GM19035 (cell line): ENCODE data around the gene PXK.
A peak's percentile ranks its signal among the peaks of the same experiment; 100 is the strongest.
"Not testable (repeated sequence)": the region's sequence is repeated elsewhere in the genome, so short reads cannot be mapped to it uniquely, and the experiment has no call there.

Source experiments
- ATAC-seq: cut with Tn5 transposase; IDR thresholded peaks from one replicate; pipeline ENCODE4 v1.9.1; 2021; ENCODE audit not compliant: unreplicated experiment

The PXK gene

DNA sequence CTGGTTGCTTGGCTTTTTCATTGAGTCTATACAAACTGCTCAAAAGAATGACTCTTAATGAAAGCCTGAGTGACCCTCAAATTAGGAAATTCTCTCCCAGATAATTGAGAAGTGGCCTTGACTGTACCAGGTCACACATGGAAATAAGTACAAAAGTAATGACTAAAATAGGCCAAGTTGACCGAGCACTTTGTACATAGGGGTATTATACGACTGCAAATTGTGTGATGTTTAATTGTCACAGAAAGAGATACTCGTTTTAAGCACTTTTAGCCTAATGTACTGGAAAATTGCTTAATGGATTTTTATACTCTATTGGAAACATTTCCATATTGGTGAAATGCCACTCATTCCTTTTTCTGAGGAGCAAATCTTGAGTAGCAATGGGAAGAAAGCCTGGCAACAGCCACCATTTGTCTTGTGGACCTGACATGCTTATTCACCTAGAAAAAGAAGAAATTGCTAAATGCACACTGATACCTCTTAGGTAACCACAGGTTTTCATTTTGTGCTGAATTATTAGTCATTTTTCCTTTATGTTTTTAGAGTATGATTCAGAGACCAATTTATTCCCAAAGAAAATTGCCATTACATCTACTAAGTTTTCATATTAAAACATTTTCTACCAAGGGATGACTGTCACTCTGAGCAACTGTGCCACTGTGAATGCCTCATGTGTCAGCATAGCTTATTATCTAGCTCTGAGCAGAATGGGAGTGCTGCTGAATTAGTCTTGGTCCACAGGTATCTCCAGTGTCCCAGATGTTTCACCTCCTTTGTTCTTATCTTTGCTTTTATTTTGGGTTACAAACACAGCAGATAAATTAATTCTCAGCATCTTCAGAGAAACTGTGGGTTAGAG is 8.9 kb upstream of the PXK start:
- ATAC-seq = no peak

GRCh38 chr3:58324391-58325390 is 8.0 kb upstream of the PXK start:
- ATAC-seq = no peak

- no peak for ATAC-seq
These were observed 7.1 kb upstream of the PXK start for GRCh38 chr3:58325525-58325992.

DNA sequence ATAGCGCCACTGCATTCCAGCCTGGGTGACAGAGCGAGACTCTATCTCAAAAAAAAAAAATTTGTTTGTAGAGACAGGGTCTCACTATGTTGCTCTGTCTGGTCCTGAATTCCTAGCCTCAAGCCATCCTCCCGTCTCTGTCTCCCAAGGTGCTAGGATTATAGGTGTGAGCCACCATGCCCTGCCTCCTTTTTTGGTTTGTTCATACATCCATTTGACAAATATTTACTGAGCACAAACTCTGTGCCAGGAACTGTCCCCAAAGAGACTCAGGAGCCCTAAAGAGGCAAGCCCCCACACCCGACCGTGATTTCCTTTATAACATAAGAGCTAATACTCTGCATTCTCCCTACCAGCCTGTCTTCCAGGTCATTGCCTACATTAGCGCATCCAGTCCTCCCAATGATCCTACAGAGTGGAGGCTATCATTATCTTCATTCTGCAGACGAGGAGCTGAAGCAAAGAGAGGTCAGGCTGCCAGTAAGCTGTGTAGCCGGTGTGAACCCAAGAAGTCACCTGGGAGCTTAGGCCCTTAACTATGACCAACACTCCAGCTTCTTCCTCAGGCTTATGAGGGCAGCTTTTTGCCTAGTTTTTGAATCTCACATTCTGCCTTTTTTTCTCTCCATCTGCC is 6.3 kb upstream of the PXK start:
- ATAC-seq = no peak

GRCh38 chr3:58329150-58329921 is 3.4 kb upstream of the PXK start:
- no peak for ATAC-seq

DNA sequence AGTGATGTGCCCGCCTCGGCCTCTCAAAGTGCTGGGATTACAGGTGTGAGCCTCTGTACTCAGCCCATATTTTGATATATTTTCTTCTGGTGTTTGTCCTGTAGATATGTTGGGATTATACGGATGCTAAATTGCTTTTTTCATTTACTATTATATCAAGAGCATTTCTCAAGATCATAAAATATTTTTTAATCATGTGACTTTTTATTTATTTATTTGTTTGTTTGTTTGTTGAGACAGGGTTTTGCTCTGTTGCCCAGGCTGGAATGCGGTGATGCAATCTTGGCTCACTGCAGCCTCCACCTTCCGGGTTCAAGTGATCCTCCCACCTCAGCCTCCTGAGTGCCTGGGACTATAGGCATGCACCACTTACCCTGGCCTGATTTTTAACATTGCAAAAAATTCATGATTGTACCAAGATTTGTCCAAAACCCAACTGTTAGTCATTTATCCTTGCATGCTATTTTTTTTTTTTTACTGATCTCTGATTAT is 2.7 kb upstream of the PXK start:
- no peak for ATAC-seq

- no peak for ATAC-seq
These were observed 1.0 kb upstream of the PXK start for GRCh38 chr3:58331593-58332152.

DNA sequence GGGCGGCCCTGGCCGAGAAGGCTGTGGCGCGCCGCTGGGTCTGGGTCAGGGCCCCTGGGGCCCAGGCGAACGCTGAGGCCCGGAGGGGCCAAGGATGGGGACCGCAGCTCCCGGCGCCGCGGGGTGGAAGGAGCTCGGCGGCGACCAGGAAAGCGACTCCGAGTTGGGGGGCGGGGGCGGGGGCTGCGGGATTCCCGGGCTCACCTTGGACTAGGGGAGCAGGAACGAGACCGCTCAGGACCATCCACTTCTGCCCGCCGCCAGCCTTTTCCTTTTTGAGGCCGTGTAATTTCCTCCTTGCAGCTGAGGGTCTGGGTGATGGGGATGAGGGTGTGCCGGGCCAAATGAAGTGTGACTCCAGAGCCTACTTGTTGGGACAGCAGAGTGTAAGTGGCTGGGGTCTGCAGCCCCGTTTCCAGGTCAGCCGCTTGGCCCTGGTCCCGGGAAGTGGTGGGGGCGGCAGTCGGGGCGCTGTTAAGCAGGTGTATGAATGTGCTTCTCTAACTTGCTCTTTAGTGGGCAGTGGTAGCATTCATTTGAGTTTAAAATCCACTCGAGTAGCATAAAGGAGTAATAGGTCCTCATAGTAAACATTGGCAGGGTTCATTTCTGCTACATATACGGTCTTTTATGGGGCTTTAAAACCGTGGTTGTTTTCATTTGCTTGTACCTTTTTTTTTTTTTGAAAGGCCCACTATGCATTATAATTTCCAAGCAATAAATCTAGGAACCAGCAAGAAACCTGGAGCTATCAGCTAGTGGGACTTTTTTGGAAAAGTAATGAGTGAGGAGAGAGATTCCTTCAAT is 717 bp downstream of the PXK start:
- ATAC-seq = peak; percentile 40

GRCh38 chr3:58334013-58334321 is 1.3 kb downstream of the PXK start:
- ATAC-seq = no peak

DNA sequence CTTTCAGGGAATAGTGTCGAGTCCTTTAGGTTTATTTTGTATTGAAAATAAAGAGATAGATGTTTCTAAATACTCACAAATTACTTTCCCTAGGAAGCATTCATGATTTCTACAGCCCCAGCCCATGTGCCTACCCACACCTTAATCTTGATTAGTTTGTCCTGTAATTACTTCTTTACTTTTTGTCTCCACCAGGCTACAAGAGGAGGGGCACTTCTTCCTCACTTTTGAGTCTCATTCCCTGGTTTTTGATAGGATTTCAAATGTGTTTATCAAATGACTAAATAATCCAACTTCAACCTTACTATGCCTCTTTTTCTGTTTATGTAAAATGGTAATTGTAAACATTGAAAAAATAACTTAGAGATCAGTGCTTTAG is 1.8 kb downstream of the PXK start:
- ATAC-seq = no peak

- no peak for ATAC-seq
These were observed 2.9 kb downstream of the PXK start for GRCh38 chr3:58335652-58335947.

GRCh38 chr3:58336135-58336882 is 3.6 kb downstream of the PXK start:
- no peak for ATAC-seq

- ATAC-seq = no peak
These were observed 4.5 kb downstream of the PXK start for GRCh38 chr3:58337190-58337589.

- ATAC-seq = not testable (repeated sequence)
These were observed 6.5 kb downstream of the PXK start for GRCh38 chr3:58339146-58339545.

DNA sequence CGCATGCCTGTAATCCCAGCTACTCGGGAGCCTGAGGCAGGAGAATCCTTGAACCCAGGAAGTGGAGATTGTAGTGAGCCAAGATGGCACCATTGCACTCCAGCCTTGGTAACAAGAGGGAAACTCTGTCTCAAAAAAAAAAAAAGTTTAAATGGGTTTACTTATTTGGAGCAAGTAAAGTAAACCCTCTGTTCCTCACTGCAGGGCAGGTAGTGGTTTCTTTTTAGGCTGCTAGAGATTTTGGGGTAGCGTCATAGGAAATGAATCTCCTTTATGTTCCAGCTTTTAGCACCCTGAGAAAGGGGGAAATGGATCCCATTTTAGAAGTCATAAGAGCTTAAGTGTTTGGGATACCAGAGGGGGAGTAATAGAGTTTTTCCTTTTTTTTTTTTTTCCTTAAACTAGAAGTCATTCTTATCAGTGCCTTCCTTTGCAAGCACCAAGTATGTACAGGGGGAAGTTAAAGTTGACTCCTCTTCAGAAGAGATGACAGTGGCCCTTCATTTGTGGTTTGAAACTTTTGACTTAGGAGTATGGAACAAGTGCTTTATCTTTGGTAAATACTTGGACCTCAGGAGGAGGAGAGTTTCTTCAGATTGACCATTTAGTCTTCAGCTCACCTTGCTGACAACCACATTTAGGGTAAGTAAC is 8.0 kb downstream of the PXK start:
- no peak for ATAC-seq

DNA sequence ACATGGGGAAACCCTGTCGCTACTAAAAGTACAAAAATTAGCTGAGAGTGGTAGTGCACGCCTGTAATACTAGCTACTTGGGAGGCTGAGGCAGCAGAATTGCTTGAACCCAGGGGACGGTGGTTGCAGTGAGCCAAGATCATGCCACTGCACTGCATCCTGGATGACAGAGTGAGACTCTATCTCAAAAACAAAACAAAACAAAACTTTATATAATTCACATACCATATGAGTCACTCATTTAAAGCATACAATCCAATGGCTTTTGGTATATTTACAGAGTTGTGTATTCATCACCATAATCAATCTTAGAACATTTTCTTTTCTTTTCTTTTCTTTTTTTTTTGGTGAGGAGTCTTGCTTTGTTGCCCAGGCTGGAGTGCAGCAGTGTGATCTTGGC is 8.7 kb downstream of the PXK start:
- ATAC-seq = no peak

GRCh38 chr3:58342676-58343075 is 10.0 kb downstream of the PXK start:
- no peak for ATAC-seq

DNA sequence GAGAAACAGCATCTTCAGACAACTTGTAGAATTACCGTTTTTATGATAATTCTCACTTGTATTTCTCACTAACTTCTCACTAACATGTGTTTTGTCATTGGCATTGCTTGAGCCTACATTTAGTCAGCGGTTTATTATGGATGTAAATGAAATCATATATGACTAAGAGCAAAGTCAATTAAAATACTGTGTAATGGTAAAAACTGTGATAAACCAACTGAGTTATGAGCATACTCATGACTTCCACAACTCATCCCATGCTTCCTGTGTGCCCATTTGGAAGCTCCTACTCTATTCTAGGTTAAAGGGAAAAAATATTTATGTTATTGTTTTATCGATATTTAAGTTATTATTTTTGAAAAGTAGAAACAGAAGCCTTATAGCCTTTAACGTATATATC is 12.8 kb downstream of the PXK start:
- no peak for ATAC-seq
